HG03045 (cell line): ENCODE results near the gene HOTAIR.

ENCODE experiments used
- ATAC-seq: cut with Tn5 transposase; IDR thresholded peaks from one replicate; pipeline ENCODE4 v1.9.1; 2021; ENCODE audit warnings: mild to moderate bottlenecking, moderate library complexity; ENCODE audit not compliant: unreplicated experiment

Gene HOTAIR

DNA sequence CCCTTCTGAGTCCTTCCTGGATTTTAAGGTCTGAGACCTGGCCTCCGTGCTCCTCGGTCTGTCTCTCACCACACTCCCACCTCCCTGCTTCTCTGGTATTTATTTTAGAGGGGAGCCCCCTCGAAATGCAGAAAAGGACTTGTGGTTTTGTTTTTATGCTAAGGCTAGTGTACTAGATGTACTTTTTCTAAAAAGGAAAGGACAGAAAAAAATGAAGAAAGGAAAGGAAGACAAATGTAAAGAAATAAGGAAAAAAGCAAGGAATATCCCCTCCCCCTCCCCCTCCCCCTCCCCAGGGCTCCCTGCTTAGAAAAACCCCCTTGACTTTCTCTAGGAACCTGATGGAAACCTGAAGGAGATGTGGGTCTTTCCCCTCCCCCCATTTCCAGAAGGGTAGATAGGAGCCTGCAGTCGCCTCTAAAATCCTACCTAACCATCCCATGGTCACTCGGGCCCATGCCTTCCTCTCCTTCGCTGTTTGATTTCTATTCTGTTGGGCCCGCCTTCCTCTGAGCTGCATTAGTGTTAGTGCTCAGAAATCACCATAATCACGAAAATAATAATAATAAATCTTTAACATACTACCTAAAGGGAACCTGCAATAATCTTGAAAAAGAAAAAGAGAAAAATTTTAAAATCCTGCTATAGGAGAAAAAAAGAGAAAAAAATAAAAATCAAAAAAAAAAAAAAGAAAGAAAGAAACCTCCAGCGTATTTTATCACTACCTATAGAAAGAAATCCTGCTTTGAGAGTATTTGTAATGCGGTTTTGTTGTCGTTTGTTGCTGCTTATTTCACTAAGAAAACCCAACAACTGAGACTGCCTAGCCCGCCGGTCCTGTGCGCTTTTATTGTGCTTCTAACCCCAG, 37.1 kb upstream of the HOTAIR start:
- no peak for ATAC-seq

DNA sequence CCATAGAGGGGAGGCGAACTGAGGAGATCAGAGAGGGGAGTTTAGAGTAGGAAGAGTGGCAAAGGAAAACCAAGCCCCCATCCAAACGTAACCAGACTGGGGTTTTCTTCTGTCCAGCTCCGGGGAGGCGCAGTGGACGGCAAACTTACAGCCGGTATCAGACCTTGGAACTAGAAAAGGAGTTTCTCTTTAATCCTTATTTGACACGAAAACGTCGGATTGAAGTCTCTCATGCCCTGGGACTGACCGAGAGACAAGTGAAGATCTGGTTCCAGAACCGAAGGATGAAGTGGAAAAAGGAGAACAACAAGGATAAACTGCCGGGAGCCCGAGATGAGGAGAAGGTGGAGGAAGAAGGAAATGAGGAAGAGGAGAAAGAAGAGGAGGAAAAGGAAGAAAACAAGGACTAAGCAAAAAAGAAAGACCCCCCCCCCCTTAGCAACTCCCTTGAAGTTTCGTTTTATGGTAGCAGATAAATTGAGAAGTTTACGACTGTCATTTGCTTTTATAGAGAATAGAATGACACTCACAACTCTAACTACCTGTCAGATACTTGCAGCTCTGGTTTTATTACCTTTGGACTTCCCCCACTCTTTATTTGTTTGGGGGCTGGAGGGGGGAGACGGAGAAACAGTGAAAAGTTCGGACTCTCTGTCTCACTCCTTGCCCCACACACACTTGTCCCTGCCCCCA, 36.4 kb upstream of the HOTAIR start:
- ATAC-seq = no peak

DNA sequence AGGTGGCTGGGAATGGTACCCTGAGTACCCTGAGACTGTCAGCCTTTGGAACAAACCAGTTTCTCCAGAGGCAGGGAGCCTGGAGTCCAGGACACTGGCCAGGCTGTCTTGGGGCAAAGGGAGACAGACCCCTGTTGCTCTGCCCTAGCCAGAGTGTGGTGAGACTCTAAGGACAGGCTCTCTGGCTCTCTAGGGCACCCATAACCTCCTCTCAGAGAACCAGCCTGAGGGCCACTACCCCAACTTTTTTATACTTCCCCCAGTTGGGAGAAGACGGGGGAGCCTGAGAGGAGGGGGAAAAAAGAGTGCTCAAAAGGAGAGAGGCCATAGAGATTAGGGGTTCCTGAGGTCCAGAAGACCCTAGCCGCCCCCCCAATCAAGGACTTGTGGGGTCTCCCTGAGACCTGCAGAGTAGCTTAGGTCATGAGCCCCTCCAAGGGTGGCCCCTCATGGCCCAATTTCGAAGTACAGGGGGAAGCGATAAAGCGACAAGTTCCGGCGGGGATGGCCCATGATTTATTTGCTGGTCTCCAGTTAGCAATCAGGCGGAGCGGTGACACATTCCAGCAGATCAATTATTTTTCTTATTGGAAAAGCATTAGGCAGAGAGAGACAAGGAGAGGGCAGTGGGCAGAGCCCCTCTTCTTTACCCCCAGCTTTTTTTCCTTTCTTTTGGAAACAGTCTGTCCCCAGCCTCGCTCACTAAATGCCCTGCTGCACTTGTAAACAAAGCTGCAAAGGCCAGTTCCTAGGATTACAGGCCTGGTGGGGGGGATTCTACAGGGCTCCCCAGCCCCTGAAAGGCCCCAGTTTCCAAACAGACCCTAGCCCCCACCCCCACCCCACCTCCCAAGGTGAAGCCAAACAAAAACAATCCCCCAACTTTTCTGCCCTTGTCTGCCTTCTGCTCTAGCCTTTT, 35.6 kb upstream of the HOTAIR start:
- no peak for ATAC-seq

DNA sequence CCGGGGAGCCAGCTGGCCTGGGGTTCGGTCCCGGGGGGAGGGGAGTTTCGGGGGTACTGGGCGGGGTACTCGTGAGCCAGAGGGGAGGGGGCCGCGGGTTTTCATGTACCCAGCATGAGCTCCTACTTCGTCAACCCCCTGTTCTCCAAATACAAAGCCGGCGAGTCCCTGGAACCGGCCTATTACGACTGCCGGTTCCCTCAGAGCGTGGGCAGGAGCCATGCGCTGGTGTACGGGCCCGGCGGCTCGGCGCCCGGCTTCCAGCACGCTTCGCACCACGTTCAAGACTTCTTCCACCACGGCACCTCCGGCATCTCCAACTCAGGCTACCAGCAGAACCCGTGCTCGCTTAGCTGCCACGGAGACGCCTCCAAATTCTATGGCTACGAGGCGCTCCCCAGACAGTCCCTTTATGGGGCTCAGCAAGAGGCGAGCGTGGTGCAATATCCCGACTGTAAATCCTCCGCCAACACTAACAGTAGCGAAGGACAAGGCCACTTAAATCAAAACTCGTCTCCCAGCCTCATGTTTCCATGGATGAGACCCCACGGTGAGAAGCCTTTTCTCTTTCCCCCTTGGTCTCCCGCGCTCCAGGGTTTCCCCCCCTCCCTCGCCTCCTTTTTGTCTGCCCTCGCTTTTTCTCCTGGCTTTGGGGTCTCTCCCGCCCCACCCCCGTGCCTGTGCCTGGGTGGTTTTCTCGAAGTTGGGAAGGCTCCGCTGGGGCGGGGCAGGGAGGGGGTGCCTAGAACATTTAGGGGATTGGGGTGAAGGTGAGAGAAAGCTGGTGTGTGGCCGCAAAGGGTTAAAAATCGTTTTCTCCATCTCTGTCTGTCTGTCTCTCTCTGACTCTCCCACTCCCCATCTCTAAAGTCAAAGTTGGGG, 34.7 kb upstream of the HOTAIR start:
- ATAC-seq = no peak

DNA sequence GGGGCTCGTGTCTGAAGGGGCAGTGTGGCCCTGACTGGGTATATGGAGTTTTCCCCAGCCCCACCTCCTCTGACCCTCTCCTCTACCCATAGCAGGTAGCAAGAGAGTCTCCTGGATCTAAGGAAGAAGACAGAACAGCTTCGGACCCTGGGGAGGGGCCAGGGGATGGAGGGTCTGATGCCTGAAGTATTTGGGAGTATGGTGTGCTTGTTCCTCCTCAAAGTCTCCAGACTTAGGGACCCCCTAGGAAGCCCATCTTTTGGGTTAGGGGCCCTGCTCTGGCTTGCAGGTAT, 33.5 kb upstream of the HOTAIR start:
- no peak for ATAC-seq

DNA sequence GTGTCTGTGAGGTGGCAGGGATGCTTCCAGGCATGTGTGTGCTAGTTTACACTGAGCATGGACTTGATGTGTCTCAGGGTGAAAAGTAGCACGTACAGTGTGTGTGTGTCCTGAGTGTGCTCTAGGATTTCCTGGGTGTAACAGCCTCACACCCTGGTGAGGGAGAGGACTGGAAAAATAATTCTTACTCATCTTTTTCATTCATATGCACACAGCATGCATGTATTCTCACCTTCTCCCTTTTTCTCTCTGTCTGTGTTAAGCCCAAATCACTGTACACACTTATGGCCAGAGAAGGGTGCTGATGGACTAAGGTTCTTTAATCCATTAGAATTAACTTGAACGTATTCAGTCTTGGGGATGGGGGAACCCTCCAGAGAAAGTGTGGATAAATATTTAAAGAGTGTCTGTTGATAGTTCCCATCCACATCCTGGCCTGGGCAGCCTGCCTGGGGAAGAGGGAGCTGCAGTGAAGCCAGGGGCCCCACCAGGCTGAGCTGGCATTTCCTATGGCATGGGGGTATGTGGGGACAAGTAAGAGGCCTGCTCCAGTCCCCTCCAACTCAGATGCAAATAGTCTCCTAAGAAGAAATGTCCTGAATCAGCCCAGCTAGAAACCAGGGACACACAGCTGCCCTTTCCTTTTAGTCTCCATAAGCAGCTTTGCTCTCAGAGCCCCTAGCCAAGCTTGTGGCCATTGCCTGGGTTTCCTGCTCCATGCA, 32.9 kb upstream of the HOTAIR start:
- no peak for ATAC-seq

DNA sequence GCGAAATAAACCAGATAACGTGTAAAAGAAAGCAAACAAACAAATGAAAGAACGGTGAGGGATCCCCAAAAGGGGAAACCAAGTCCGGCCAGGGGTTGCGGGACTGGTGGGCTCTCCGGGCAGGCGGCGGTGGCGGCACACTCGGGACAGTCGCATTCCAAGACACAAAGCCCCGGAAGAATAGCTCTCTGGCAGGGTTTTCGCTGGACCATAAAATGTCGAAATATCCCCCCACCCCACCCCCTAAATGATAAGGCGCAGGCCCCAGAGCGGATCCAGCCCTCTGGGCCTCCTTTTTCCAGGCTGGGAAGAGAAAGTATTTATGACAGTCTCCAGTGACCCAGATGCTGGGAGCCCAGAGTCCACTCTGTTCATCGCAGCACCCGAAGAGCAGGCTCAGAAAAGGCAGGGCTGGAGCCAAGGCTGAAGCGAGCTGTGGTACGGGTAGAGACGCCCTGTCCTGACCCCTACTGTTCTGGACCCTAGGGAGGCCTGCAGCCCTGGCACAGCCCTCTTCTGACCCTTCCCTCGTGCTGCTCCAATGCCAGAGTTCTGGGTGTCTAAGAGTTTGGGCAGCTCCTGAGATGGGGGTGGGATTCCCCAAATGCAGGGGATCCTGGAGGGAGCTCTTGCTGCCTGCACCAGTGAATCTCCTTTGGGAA, 31.9 kb upstream of the HOTAIR start:
- no peak for ATAC-seq

DNA sequence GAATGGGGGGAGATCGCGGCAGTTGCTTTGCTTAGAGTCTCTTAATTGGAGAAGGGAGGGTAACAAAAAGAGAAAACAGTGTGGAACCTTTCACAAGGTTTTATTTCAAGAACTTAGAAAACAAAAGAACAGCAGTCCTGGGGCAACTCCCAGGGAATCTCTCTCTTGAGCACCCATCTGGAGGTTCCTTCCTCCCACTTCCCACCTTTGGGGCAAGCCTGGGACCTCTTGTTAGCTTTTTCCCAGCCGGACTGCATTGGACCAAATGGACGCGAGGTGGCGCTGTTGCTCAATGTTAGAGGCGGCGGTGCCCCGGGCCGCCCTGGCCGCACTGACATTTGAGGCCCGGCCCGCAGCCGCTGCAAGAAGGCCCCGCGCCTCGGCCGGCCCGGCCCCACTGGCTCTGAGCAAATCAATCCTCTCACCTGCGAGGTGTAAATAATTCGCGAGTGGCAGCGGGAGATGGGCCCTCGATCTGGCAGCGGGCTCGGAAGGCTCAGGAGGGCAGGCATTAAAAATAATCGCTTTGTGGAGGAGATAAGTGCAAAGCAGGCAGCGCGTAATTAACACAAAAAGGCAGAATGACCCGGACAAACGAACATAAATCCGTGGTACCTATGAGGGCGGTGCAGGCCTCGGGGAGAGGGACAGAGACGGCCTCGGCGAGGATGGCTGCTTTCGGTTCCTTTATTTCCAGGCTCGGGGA, 31.3 kb upstream of the HOTAIR start:
- ATAC-seq = no peak

DNA sequence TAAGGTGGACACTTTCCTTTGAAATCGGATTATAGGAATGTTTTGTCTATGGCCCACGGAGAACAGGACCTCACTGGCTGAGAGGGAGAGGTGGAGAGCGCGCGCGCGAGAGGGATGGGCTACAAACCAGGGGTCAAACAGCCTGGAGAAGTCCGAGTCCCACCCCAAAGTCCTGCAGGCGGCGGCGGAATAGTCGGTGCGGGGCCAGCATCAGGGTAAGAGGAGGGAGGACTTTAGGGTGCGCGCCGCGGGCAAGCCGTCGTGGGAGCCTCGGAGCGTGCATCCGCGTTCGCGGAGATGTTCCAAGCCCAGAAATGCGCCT, 30.7 kb upstream of the HOTAIR start:
- no peak for ATAC-seq

DNA sequence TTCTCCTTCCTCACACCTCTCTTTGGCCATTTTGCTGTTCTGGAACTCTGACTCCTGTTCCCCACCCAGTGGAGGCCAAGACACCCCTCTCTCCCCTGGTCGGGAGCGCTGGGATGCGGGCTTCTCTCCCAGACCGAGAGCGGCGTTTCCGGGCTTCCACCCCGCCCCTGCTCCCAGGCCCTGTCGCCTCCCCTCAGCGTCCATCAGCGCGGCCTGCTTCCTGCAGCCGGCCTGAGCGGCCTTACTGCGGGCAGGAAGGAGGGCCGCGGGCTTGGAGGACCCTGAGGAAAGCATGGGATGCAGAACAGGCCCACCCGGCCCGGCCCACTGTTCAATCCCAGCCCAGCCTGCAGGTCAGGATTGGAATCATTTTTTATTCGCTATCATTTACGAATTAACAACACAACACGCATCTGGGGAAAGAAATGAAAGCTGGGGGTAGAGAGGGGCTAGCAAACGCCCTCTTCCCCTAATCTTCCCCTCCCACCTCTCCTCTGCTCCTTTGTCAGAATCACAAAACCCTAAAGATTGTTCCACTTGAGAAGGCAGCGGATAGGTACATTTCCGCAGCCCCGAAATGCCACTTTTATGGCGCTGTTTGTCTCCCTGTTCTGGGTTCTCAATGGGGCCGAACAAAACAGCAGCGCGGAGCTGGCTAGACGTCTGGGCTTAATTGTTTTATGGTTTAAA, 30.2 kb upstream of the HOTAIR start:
- ATAC-seq = no peak

DNA sequence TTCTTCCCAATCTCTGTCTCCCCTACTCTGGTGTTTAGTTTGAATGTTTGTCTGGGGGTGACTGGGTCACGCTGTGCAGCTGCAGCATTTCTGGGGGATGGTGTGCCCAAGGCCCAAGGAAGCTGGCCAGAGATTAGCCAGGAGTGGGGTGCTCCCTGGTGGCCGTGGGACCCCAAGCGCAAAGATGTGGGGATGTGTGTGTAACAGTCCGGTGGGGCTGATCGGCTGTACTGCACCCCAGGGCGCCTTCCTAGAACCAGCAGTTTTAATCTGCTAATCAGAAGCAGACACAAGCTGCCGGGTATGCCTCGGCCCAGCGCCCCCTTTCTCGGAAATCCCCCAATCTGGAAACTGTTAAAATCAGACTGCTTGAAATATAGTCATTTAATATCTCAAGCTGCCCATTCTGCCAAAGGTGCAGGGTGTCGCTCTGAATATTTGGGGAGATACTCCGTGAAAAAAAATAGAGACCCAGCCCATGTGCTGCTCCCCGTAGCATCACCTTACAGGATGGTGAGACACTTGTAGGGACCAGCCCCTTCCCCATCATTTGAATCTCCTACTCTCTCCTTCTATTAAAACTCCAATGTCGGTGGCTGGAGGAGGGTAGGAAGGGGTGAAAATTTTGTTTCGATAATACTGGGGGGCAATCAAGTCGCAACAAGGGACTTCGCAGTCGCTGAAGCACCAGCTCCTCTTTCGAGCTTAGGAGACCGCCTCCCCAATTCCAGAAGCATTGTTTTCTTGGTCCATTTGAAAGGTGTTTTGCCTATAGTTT, 29.5 kb upstream of the HOTAIR start:
- no peak for ATAC-seq

DNA sequence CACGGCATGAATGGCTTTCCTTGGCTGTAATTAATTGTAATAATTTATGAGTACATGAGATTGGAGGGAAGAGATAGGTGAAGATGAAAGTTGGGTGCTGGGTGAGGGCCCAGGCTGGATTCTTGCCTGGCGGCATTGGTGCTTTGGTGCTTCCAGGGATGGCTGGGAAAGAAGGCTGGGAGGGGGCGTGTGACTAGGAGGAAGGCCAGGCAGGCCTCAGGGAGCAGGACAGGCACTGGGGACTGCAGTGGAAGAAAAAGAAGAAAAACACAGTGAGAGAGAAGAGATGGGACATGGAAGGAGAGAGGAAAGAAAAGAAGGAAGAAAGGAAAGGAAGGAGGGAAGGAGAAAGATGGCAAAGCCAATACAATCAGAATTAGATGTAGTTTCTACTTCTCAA, 28.9 kb upstream of the HOTAIR start:
- no peak for ATAC-seq

DNA sequence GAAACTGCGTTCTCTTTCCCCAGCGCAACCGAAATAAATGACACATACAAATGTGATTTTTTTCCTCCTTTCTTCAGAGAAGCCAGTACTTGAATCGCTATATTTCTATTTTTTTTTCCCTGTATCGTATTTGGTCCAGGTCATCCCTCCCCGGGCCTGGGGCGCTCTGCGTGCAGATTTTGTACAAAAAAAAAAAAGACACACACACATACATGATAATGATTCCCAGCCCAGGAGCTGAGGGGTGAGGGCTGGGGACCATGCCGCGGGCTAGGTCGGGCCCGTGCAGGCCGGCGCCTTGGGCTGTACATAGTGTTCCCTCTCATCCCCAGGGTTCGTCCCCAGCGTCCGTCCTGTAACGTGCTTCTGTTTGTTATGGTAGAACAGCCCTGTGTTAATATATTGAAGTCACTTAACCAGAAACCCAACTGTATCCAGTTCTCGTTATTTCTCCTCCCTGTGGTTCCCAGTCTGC, 28.2 kb upstream of the HOTAIR start:
- ATAC-seq = no peak

DNA sequence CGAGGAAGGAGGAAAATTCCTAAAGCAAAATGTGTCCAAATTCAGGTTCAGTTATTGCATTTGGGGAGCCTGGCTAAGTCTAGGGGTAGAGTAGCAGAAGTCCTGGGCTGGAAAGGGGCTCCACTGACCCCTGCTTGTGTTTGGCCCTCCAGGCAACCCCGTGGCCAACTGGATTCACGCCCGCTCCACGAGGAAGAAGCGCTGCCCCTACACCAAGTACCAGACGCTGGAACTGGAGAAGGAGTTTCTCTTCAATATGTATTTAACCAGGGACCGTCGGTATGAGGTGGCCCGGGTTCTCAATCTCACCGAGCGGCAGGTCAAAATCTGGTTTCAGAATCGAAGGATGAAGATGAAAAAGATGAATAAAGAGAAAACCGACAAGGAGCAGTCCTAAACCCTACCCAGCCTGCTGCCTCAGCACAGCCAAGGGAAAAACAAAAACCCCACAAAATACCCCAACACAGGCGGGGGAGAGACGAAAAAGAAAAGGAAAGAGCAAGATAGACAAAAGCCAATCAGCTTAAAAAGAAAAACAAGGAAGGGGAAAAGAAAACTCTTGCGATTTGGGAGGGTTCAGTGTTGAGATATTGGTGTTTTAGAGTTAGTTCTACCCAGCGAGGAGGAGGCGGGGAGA, 27.6 kb upstream of the HOTAIR start:
- ATAC-seq = no peak

DNA sequence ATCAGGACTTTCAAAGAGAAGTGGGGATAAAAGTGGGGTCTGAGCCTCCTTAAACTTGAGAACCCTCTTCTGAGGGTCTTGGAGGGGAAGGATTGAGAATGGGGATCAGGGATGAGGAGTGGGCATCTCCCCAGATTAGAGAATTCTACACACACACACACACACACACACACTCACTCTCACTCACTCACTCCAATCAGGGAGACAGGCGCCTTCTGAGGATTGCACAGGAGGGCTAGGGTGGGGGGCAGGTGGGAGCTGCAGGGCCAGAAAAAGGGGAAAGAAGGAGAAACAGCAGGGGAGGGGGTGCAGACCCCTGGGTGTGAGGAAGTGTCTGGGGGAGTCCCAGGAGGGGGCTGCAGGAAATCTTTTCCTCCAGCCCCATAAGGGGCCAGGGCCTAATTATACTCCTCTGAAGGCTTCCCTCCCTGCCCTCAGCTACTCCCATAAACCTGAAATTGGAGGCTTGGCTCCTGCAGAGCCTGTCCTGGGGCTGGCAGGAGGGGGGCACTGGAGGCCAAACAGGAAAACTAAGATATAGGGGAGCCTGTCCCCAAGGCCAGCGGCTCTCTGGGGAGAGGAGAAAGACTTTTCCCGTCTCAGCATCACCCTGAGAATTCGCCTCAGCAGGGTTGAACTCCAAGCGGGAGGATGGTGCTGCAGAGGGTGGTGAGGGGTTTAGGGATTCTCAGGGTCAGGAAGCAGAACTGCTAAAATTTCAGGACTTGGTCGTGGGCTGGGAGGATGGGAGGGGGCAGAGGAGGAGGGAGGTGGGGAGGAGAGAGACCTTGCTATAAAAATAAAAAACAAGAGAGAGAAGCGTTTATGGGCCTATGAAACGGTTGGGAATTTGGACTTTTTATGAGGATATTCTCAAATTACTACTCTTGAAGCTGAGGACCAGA, 26.8 kb upstream of the HOTAIR start:
- no peak for ATAC-seq
